ENCODE data around the gene CXXC1.

The CXXC1 gene

DNA sequence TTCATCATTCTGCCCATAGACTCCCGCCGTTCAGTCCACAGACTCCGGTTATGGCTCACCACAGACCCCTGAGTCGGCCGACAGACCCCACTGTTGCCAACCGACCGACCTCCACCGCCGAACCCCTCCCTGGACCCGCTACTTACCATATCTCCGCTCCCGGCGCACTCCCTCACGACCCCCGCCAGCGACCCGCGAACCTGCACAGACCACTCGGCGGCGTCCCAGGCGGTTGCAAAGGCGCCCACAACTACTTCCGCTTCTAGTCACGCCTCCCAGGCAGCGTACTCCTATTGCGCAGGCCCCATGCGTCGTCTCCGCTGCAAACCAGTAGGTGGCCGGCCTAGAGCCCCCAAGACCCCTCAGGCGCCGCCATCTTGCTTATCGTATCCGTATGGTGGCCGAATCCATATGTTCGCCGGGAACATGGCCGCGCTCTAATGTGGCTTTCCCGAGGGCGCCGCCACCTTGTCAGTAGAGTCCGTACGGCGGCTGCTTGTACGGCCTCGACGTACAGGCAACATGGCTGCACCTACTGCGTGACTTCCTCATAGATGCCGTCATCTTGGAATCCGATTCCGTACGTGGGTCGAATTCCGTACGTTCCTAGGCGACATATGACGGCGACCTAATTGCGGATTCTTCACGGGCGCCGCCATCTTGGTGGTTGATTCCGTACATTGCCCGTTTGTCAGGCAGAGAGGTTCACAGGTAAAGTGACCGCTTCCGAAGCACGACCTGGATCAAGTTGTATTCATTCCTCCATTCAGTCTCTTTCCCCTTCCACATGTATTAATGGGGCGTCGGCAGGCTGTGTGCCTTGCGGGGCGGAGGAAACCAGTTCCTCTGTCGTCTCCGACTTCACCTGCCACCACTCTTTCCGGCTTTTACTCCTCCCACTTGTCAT, at the start of gene CXXC1:
Gene CXXC1, minus strand, starts transcription at position 252 of the 907 bp plus-strand sequence. Its CDS starts 103 bp downstream, at position 149.
- peak; percentile 96 for ATAC-seq
- TF ChIP-seq ARNTL (CRISPR knock-in tag; IDR thresholded peaks at IDR 0.05; ENCODE audit: borderline replicate concordance, low read depth) (no peak), ISL1 (CRISPR knock-in tag; IDR thresholded peaks at IDR 0.05) (no peak), TOX (CRISPR knock-in tag; IDR thresholded peaks at IDR 0.05; ENCODE audit: borderline replicate concordance) (no peak), POU6F1 (CRISPR knock-in tag; IDR thresholded peaks at IDR 0.05; ENCODE audit: borderline replicate concordance, low read depth) (no peak), ZNF565 (CRISPR knock-in tag; conservative IDR thresholded peaks at IDR 0.05; ENCODE audit: low read depth) (peak; percentile 72; the same call in 1 of the 2 replicates), OSR1 (CRISPR knock-in tag; IDR thresholded peaks at IDR 0.05) (no peak), ESRRG (CRISPR knock-in tag; IDR thresholded peaks at IDR 0.05) (no peak), TCF4 (CRISPR knock-in tag; IDR thresholded peaks at IDR 0.05; ENCODE audit: borderline replicate concordance) (no peak), GLIS3 (CRISPR knock-in tag; IDR thresholded peaks at IDR 0.05) (no peak), ZFP30 (CRISPR knock-in tag; IDR thresholded peaks at IDR 0.05) (no peak), ZC3H10 (CRISPR knock-in tag; IDR thresholded peaks at IDR 0.05) (peak; percentile 72; the same call in 1 of the 2 replicates), ZFP3 (CRISPR knock-in tag; IDR thresholded peaks at IDR 0.05) (peak; percentile 90), CSDC2 (CRISPR knock-in tag; IDR thresholded peaks at IDR 0.05) (peak; percentile 96), SNAI2 (CRISPR knock-in tag; IDR thresholded peaks at IDR 0.05) (peak; percentile 95; the same call in 1 of the 2 replicates), TSHZ2 (CRISPR knock-in tag; IDR thresholded peaks at IDR 0.05) (peak; percentile 100), BACH2 (CRISPR knock-in tag; IDR thresholded peaks at IDR 0.05; ENCODE audit: borderline replicate concordance) (peak; percentile 80; the same call in 1 of the 2 replicates), PPARA (CRISPR knock-in tag; IDR thresholded peaks at IDR 0.05; ENCODE audit: borderline replicate concordance) (peak; percentile 79; the same call in 1 of the 2 replicates), ZNF8 (CRISPR knock-in tag; IDR thresholded peaks at IDR 0.05) (0 out of 2 replicates have a peak, but pooled peaks have one; percentile 8), ZNF70 (CRISPR knock-in tag; IDR thresholded peaks at IDR 0.05) (0 out of 2 replicates have a peak, but pooled peaks have one; percentile 30), RARB (CRISPR knock-in tag; IDR thresholded peaks at IDR 0.05) (no peak; the same call in 1 of the 2 replicates)
- TF ChIP-seq, protein P1, sequence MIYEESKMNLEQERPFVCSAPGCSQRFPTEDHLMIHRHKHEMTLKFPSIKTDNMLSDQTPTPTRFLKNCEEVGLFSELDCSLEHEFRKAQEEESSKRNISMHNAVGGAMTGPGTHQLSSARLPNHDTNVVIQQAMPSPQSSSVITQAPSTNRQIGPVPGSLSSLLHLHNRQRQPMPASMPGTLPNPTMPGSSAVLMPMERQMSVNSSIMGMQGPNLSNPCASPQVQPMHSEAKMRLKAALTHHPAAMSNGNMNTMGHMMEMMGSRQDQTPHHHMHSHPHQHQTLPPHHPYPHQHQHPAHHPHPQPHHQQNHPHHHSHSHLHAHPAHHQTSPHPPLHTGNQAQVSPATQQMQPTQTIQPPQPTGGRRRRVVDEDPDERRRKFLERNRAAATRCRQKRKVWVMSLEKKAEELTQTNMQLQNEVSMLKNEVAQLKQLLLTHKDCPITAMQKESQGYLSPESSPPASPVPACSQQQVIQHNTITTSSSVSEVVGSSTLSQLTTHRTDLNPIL (CRISPR knock-in tag; IDR thresholded peaks at IDR 0.05; ENCODE audit: low read depth), result no peak
- TF ChIP-seq, protein P2, sequence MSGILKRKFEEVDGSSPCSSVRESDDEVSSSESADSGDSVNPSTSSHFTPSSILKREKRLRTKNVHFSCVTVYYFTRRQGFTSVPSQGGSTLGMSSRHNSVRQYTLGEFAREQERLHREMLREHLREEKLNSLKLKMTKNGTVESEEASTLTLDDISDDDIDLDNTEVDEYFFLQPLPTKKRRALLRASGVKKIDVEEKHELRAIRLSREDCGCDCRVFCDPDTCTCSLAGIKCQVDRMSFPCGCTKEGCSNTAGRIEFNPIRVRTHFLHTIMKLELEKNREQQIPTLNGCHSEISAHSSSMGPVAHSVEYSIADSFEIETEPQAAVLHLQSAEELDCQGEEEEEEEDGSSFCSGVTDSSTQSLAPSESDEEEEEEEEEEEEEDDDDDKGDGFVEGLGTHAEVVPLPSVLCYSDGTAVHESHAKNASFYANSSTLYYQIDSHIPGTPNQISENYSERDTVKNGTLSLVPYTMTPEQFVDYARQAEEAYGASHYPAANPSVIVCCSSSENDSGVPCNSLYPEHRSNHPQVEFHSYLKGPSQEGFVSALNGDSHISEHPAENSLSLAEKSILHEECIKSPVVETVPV (CRISPR knock-in tag; IDR thresholded peaks at IDR 0.05), result no peak
- TF ChIP-seq, protein P3, sequence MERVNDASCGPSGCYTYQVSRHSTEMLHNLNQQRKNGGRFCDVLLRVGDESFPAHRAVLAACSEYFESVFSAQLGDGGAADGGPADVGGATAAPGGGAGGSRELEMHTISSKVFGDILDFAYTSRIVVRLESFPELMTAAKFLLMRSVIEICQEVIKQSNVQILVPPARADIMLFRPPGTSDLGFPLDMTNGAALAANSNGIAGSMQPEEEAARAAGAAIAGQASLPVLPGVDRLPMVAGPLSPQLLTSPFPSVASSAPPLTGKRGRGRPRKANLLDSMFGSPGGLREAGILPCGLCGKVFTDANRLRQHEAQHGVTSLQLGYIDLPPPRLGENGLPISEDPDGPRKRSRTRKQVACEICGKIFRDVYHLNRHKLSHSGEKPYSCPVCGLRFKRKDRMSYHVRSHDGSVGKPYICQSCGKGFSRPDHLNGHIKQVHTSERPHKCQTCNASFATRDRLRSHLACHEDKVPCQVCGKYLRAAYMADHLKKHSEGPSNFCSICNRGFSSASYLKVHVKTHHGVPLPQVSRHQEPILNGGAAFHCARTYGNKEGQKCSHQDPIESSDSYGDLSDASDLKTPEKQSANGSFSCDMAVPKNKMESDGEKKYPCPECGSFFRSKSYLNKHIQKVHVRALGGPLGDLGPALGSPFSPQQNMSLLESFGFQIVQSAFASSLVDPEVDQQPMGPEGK (CRISPR knock-in tag; IDR thresholded peaks at IDR 0.05; ENCODE audit: borderline replicate concordance), result no peak

All from SK-N-SH treated with all-trans-retinoic acid at 6 μM for 48 hours (cell line).